NCI-H2171 treated with DMSO at 0.1 percent for 48 hours (cell line): ENCODE measurements around the gene CDK11B.
A peak's percentile ranks its signal among the peaks of the same experiment; 100 is the strongest.
"Not testable (repeated sequence)": the region's sequence is repeated elsewhere in the genome, so short reads cannot be mapped to it uniquely, and the experiment has no call there.

Source experiments
- DNase-seq: peaks from one replicate; lab custom pipeline; 2025; lab: John Stamatoyannopoulos, UW

CDK11B gene

DNA sequence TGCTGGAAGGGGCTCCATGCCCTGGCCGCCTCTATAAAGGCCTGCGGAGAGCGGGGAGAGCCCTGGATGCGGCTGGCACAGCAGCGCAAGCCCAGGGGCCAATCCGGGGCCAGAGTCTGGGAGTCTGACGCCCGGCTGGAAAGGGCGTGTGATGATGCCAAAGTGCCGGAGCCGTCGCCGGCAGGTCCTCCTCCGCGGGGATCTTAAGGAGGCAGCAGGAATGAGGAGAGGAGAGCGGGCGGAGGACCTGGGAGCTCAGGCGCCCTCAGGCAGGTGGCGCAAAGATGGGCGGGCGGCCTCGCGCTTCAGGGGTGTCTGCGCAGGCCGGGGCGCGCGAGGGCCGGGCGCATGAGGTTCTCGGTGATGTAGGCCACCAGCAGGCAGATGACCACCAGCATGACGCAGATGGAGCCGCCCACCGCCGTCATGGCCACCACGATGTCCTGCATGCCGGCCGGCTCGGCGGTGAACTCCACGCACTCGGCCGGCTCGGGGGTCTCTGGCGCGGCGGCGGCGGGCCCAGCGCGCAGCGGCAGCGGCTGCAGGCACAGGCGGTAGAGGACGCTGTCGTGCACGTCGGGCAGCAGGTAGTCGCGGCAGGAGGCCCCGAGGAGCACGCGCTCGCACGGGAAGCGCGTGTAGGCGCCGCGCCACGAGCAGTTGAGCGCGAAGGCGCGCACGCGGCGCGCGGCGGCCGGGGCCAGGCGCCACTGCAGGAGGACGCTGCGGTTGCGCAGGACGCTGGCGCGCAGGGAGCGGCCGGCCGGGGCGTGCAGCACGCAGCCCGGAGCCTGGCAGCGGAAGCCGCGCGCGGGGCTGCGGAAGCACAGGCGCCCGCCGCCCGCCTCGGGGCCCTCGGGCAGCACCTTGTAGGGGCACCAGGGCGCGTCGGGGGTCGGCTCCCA, 59.5 kb downstream of the CDK11B start:
- DNase-seq: no peak

DNA sequence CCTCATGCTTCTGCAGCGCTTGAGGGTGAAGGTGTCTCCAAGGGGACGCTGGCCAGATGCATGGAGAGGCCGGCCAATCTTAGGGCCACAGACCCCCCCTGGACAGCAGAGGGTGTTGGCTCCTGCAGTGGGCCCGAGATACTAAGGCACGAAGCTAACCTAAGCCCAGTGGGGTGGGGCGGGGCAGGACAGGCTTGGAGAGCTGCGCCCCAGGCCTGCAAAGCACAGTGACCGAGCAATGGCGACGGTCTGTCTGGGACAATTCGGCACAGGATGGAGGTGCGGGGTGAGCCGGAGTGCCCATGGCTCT, 60.1 kb downstream of the CDK11B start:
- no peak for DNase-seq

DNA sequence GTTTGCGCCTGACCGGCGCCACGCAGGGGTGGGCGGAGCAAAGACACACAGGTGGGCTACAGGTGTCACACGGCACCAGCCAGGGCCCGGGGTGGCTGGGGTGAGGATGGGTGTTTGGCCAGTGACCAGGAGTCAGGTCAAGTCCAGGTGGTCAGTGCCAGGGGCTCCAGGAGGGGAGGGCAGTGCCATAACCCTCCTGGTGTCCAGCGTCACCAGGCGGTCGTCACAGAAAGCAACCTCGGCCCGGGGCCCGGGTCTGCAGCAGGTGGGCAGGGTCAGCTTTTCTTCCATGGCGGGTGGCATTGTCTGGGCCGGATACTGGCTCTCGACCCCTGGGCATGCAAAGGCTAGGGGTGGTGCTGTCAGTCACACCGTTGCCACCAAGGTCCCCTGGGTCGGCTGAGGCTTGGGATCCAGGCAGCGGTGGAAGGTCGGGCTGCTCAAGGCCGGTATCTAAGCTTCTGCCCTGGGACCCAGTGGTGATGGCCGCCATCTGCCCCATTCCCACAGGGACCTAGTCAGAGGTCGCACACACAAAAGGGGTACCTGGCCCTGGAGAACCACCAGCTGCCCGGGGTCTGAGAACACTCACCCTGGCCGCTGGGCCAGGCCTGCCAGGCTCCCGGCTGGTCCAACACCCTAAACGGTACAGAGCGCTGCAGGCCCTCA, 60.6 kb downstream of the CDK11B start:
- no peak for DNase-seq

DNA sequence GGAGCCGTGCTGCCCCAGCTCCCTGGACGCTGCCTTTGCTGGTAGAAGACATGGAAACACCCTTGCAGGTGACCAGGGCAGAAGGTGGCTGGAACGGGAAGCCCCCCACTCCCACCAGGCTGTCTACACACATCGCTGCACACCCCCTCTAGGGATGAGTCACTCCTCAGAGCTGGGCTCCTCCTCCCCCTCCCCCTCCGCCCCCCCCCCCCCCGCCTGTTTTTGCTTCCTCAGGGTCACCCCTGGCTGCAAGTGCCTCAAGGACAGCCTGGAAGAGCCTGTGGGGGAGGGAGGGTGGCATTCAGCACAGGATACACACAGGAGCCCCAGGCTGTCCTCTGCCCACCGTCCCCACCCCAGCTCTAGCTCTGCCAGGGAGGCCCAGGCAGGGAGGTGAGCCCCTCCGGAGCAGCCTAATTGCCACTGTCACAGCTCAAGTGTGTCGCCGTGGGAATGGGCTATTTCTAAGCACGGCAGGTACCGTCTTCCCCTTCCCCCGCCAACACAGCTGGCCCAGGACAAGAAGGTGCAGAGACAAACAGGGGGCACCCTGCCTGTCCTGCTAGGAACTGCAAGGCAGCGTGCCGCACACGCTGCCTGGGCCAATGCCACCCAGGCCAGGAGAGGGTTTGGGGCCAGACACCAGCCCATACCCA, 61.4 kb downstream of the CDK11B start:
- peak; percentile 34 for DNase-seq

DNA sequence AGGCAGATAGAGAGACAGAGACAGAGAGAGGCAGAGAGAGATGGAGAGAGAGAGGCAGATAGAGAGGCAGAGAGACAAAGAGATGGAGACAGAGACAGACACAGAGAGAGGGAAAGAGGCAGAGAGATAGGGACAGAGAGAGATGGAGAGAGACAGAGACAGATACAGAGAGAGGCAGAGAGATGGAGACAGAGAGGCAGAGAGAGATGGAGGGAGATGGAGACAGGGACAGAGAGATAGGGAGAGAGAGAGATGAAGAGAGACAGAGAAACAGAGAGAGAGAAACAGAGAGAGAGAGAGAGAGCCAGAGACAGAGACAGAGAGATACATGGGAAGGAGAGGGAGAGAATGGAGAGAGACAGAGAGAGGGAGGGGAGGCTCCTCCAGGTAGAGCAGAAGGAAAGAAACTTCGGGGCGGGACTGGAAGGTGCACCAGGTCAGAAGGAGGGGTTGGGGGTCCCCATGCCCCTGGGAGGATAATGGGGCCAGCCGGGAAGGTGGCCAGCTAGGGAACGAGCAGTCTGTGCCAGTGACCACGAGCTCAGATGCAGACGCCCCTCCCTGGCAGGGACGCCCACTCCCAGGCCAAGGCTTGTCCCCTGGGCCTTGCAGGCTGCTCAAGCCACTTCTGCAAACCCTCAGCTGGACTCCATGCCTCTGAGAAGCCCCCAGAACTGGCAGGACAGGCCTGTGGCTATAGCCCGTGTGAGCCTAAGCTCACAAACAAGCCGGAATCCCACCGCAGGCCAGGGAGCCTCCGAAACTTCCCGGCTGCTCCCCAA, 62.1 kb downstream of the CDK11B start:
- no peak for DNase-seq

DNA sequence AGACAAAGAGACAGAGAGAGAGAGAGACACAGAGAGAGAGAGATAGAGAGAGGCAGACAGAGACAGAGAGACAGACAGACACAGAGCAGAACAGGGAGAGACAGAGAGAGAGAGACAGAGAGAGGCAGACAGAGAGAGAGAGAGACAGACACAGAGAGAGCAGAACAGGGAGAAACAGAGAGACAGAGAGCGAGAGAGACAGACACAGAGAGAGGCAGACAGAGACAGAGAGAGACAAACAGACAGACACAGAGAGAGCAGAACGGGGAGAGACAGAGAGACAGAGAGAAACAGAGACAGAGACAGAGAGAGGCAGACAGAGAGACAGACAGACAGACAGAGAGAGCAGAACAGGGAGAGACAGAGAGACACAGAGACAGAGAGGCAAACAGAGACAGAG, 63.5 kb downstream of the CDK11B start:
- DNase-seq: not testable (repeated sequence)

DNA sequence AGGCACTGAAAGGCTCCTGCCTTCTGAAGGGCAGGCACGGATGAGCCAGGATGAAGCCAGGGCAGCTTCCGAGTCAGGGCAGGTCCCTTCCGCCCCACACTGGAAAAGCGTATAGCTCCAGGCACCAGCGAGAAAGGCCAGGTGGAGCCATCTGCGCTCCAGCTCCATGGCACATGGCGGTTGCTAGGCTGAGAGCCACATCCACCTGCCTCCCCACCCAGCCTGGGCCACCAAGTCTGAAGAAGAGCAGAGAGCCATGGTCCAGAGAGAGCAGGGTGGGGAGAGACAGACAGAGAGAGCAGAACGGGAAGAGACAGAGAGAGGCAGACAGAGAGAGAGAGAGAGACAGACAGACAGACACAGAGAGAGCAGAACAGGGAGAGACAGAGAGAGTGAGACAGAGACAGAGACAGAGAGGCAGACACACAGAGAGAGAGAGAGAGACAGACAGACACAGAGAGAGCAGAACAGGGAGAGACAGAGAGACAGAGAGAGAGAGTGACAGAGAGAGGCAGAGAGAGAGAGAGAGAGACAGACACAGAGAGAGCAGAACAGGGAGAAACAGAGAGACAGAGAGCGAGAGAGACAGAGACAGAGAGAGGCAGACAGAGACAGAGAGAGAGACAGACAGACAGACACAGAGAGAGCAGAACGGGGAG, 64.1 kb downstream of the CDK11B start:
- peak; percentile 26 for DNase-seq

DNA sequence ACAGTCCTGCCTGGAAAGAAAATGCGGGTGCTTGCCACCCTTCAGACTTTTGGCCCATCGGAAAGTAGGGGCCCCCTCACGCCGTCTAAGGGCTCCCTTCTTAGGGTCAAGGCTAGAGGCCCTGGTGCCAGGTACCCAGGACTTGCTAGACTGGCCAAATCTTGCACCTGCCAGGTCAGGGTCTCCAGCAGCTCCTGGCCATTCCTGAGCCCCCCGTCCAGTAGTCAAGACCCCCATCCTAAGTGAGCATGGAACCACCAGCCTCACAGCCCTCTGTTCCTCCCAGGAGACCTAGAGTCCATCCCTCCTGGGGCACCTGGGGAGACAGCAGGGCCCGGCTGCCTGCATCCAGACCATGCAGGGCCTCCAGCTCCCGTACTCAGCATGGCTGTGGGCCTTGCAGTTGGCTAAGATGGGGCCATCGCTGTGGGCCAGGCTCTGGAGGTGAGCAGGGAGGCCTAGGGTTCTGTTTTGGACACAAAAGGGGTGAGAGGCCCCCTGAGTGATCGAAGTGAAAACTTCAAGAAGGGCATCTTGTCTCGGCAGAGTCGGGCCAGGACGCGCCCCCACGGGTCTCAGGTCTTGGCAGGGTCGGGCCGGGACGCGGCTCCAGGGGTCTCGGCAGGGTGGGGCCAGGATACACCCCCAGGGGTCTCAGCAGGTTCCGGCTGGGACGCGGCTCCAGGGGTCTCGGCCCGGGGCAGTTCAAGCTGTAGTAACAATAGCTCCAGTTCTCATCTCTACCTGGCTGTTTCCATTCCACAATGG, 64.8 kb downstream of the CDK11B start:
- DNase-seq: no peak

DNA sequence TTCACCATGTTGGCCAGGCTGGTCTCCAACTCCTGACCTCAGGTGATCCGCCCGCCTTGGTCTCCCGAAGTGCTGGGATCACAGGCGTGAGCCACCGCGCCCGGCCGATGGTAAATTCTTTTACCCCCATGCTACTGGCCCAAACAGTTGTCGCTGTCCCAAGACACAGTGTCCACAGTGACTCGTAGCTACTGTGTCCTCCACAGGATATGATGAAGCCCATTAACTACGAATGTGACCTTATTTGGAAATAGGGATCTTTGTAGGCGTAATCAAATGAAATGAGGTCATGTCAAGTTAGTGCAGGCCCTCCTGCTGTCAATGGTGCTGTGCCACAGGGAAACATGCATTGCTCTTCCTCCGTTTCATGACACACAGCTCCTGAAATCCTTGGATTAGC, 67.4 kb downstream of the CDK11B start:
- no peak for DNase-seq
